Measurements from ENCODE around the gene SCUBE1. TPM values are rescaled to one million over a fixed set of nuclear protein-coding genes. Genes with fewer than 3 reads are reported as not detected.

The SCUBE1 gene
- total RNA-seq, 4 donors from 2014 or later: 0.38 to 4.0 (median 2.1) TPM

- Histone ChIP-seq H3K9me3 (no peaks in the 10 kb centered on the region), H3K27ac (no peak overlapping the region), H3K27me3 (no peaks in the 10 kb centered on the region), H3K4me1 (peaks cover 0 to 6% (median 0%) of the 10 kb centered on the region in 3 donors), H3K4me3 (no peak overlapping the region), H3K36me3 (no peaks in the 10 kb centered on the region)
- no peak for DNase-seq
- intact Hi-C loops (cut with DNase I): no loop called here
- 72 to 80% methylated on average over 3 of the region's 15 CpGs for WGBS, 2 donors
- TF ChIP-seq POLR2A (IDR thresholded peaks at IDR 0.05) (no peak), CTCF (IDR thresholded peaks at IDR 0.05) (no peak)
These were observed 102.0 kb downstream of the SCUBE1 start for GRCh38 chr22:43241138-43241597.

GRCh38 chr22:43240614-43241013 lies 102.6 kb downstream of the SCUBE1 start:
- Histone ChIP-seq H3K36me3 (no peaks in the 10 kb centered on the region), H3K27me3 (no peaks in the 10 kb centered on the region), H3K9me3 (no peaks in the 10 kb centered on the region), H3K4me3 (no peak overlapping the region), H3K27ac (no peak overlapping the region), H3K4me1 (peaks cover 0 to 6% (median 0%) of the 10 kb centered on the region in 3 donors)
- DNase-seq: no peak
- WGBS, 2 donors: 40 to 64% methylated on average over 1 to 7 of the region's 7 CpGs
- intact Hi-C loops (cut with DNase I): no loop called here
- no peak for TF ChIP-seq POLR2A (IDR thresholded peaks at IDR 0.05)
- no peak for TF ChIP-seq CTCF (IDR thresholded peaks at IDR 0.05)

GRCh38 chr22:43239956-43240355 lies 103.2 kb downstream of the SCUBE1 start:
- Histone ChIP-seq H3K9me3 (no peaks in the 10 kb centered on the region), H3K27me3 (no peaks in the 10 kb centered on the region), H3K4me3 (no peak overlapping the region), H3K36me3 (no peaks in the 10 kb centered on the region), H3K27ac (no peak overlapping the region), H3K4me1 (peaks cover 0 to 6% (median 0%) of the 10 kb centered on the region in 3 donors)
- no peak for DNase-seq
- intact Hi-C loops (cut with DNase I): loop anchor here (10.0 kb wide), 1 partner anchor 105 kb away; the partner anchor contains the start of gene SCUBE1
- 27 to 57% methylated on average over 2 to 6 of the region's 9 CpGs for WGBS, 2 donors
- TF ChIP-seq POLR2A (IDR thresholded peaks at IDR 0.05): no peak
- no peak for TF ChIP-seq CTCF (IDR thresholded peaks at IDR 0.05)

GRCh38 chr22:43239193-43239780 lies 103.9 kb downstream of the SCUBE1 start:
- H3K4me3 ChIP-seq: no peak overlapping the region
- 37 to 42% methylated on average over 5 of the region's 7 CpGs for whole genome bisulfite sequencing, 2 donors
- intact Hi-C loops (cut with DNase I): loop anchor here (10.0 kb wide), 1 partner anchor 106 kb away; the partner anchor contains the start of gene SCUBE1

More at GRCh38 chr22:43239193-43239780, 103.9 kb downstream of the SCUBE1 start:
- H3K36me3 ChIP-seq: no peaks in the 10 kb centered on the region
- peaks cover 0 to 6% (median 0%) of the 10 kb centered on the region in 3 donors for H3K4me1 ChIP-seq
- no peaks in the 10 kb centered on the region for H3K9me3 ChIP-seq
- H3K27ac ChIP-seq: no peak overlapping the region
- TF ChIP-seq CTCF (IDR thresholded peaks at IDR 0.05) (no peak), POLR2A (IDR thresholded peaks at IDR 0.05) (no peak)
- H3K27me3 ChIP-seq: peaks cover 0 to 2% (median 0%) of the 10 kb centered on the region in 4 donors
- DNase-seq: no peak

Data from esophagus squamous epithelium (tissue), 5 donors.